Muscle layer of duodenum (tissue), 2 donors: Measurements from ENCODE around the gene TOMM40.
"Not testable (repeated sequence)": the region's sequence is repeated elsewhere in the genome, so short reads cannot be mapped to it uniquely, and the experiment has no call there.

Source experiments
- H3K27ac ChIP-seq: one replicate; pipeline ENCODE4 v1.7.0; 2013; ENCODE audit warnings: mild to moderate bottlenecking, low read length
- H3K27me3 ChIP-seq: one replicate; pipeline ENCODE4 v1.7.0; 2013; ENCODE audit warnings: low read depth, mild to moderate bottlenecking, control low read depth, low read length
- H3K36me3 ChIP-seq, 2 donors: one replicate each; pipeline ENCODE4 v1.7.0; 2013; ENCODE audit warnings: low read length in 2 of 2, control low read depth in 1 of 2, mild to moderate bottlenecking in 1 of 2; ENCODE audit not compliant: insufficient read depth in 2 of 2, control insufficient read depth in 1 of 2
- H3K4me1 ChIP-seq, 2 donors: one replicate each; pipeline ENCODE4 v1.7.0; 2013; ENCODE audit warnings: low read length in 2 of 2, mild to moderate bottlenecking in 2 of 2, control low read depth in 1 of 2, moderate library complexity in 1 of 2; ENCODE audit not compliant: insufficient read depth in 2 of 2, control insufficient read depth in 1 of 2
- H3K4me3 ChIP-seq, 2 donors: one replicate each; pipeline ENCODE4 v1.7.0; 2013; ENCODE audit warnings: low read length in 2 of 2, low read depth in 1 of 2, mild to moderate bottlenecking in 1 of 2
- H3K9me3 ChIP-seq, 2 donors: one replicate each; pipeline ENCODE4 v1.7.0; 2013; ENCODE audit warnings: low read length in 2 of 2, control low read depth in 1 of 2, mild to moderate bottlenecking in 1 of 2; ENCODE audit not compliant: control insufficient read depth in 1 of 2
- donor health status: healthy.

TOMM40 gene

DNA sequence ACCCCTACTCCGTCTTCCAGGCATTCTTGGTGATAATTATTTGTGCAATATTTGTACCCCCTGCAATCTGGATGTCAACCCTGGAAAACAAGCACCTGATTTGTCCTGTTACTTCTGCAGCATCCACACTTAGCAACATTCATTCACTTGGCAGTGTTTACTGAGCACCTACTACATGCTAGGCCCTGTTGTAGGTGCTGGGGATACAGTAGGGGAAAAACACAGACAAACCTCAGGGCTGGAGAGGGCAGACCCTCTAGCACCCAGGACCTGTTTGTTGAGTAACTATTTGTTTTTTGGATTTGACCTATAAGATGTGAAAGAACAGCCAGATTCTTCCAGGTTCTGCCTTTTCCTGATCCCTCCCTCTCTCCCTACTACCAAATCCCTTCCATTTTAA lies 35.4 kb upstream of the TOMM40 start:
- H3K27ac ChIP-seq, result no peak overlapping the region

GRCh38 chr19:44856421-44857083 lies 34.5 kb upstream of the TOMM40 start:
- Histone ChIP-seq H3K9me3 (no peaks in the 10 kb centered on the region), H3K4me3 (no peak overlapping the region), H3K27ac (no peak overlapping the region), H3K36me3 (peaks cover 0 to 10% of the 10 kb centered on the region in 2 donors), H3K4me1 (no peaks in the 10 kb centered on the region), H3K27me3 (no peaks in the 10 kb centered on the region)

More for the DNA sequence above, 35.4 kb upstream of the TOMM40 start:
- H3K4me3 ChIP-seq, result no peak overlapping the region
- no peaks in the 10 kb centered on the region for H3K9me3 ChIP-seq
- no peaks in the 10 kb centered on the region for H3K4me1 ChIP-seq
- H3K36me3 ChIP-seq, result peaks cover 0 to 10% of the 10 kb centered on the region in 2 donors
- H3K27me3 ChIP-seq, result no peaks in the 10 kb centered on the region

DNA sequence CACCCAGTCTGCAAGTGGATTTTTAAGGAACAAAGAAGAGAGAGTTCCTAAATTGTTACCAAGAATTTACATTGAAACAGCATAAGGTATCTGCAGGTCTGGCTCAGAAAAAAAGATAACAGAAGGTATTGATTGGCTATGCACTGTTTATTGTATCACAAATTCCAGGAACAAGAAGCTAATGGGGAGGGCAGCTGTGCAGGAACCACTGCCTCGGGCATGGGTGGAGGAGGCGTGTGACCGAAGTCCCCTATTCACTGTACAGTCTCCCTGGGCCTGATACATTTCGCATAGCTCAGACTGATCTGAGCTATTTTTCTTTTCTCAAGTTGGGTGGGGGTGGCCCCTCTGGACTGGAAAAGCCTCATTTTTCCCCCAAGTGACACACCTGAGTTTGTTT lies 33.2 kb upstream of the TOMM40 start:
- H3K36me3 ChIP-seq, result peaks cover 0 to 10% of the 10 kb centered on the region in 2 donors
- H3K9me3 ChIP-seq, result no peaks in the 10 kb centered on the region
- no peaks in the 10 kb centered on the region for H3K27me3 ChIP-seq
- no peak overlapping the region for H3K27ac ChIP-seq
- no peaks in the 10 kb centered on the region for H3K4me1 ChIP-seq
- no peak overlapping the region for H3K4me3 ChIP-seq

- not testable (repeated sequence) for H3K4me3 ChIP-seq, H3K27ac ChIP-seq, H3K27me3 ChIP-seq, H3K9me3 ChIP-seq, H3K4me1 ChIP-seq
- H3K36me3 ChIP-seq, result peaks cover 10 to 18% of the 10 kb centered on the region in 2 donors
Observed at GRCh38 chr19:44861576-44861975, 29.5 kb upstream of the TOMM40 start.

GRCh38 chr19:44863990-44864389 lies 27.1 kb upstream of the TOMM40 start:
- H3K4me1 ChIP-seq, result no peaks in the 10 kb centered on the region
- H3K27me3 ChIP-seq, result no peaks in the 10 kb centered on the region
- H3K9me3 ChIP-seq, result no peaks in the 10 kb centered on the region
- no peak overlapping the region for H3K4me3 ChIP-seq
- H3K36me3 ChIP-seq, result peaks cover 10 to 20% of the 10 kb centered on the region in 2 donors
- H3K27ac ChIP-seq, result no peak overlapping the region

GRCh38 chr19:44865196-44865767 lies 25.8 kb upstream of the TOMM40 start:
- Histone ChIP-seq H3K4me3 (no peak overlapping the region), H3K27ac (no peak overlapping the region)

DNA sequence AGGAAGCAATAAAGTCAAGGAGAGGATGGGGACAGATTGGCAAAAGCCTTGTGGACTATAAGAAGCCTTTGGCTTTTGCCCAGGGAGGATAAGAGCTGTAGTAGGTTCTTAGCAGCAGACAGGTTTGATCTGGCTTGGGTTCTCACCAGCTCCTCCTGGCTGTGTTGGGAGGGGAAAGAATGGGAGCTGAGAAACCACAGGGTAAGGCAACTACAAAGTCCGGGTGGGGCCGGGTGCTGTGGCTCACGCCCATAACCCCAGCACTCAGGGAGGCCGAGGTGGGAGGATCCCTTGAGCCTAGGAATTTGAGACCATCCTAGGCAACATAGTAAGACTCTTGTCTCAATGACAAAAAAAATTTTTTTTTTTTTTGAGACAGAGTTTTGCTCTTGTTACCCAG lies 24.4 kb upstream of the TOMM40 start:
- H3K4me1 ChIP-seq, result peaks cover 0 to 6% of the 10 kb centered on the region in 2 donors
- H3K9me3 ChIP-seq, result no peaks in the 10 kb centered on the region
- H3K36me3 ChIP-seq, result peaks cover 10 to 21% of the 10 kb centered on the region in 2 donors
- H3K4me3 ChIP-seq, result no peak overlapping the region
- no peak overlapping the region for H3K27ac ChIP-seq
- H3K27me3 ChIP-seq, result no peaks in the 10 kb centered on the region

More at GRCh38 chr19:44865196-44865767, 25.8 kb upstream of the TOMM40 start:
- H3K36me3 ChIP-seq, result peaks cover 10 to 21% of the 10 kb centered on the region in 2 donors
- no peaks in the 10 kb centered on the region for H3K9me3 ChIP-seq
- peaks cover 0 to 6% of the 10 kb centered on the region in 2 donors for H3K4me1 ChIP-seq
- no peaks in the 10 kb centered on the region for H3K27me3 ChIP-seq

DNA sequence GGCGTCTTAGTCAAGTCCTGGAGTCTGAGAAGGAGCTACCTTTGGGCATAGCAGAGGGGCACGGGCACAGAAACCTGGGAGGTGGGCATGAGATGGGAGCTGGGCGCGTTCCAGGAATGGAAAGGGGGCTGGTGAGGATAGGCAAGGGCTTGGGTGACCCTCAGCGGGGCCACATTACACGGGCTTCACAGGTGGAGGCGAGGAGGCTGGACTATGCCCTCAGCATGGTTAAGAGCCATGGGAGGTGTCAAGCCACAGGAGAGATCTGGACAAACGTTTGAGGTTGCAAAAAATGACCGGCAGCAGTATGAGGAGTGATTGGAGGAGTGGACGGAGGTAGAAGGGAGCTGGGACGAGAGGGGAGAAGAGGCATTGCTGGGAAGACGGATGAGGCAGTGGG lies 23.5 kb upstream of the TOMM40 start:
- no peak overlapping the region for H3K4me3 ChIP-seq
- H3K27me3 ChIP-seq, result no peaks in the 10 kb centered on the region
- peaks cover 17 to 28% of the 10 kb centered on the region in 2 donors for H3K36me3 ChIP-seq
- H3K4me1 ChIP-seq, result peaks cover 0 to 6% of the 10 kb centered on the region in 2 donors
- H3K9me3 ChIP-seq, result no peaks in the 10 kb centered on the region
- H3K27ac ChIP-seq, result no peak overlapping the region

DNA sequence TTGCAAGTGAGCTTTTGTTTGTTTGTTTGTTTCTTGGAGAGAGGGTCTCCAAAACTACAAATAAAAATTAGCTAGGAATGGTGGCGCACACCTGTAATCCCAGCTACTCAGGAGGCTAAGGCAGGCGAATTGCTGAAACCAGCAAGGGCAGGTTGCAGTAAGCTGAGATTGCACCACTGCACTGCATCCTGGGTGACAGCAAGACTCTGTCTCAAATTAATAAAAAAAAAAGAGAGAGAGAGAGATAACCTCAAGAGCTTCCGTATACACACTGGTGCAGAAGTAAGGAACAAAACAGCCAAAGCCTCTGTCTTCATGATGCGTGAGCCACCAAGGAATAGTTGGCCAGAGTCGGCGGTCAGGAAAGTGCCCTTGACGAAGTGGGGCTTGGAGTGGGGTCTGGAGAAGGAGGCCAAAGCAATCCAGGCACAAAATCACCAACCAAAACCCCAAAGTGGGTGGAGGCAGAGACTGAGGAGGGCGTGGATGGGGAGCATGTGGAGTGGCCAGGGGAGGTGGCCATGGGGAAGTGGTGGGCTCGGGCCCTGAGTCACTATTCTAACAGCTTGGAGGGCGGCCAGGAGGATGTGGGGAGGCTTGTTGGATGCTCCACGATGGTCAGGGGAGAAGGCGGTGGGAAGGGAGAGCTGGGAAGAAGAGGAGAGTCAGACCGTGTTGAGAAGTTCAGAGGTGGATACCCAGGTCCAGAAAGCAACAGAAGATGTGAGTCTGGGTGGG lies 21.2 kb upstream of the TOMM40 start:
- Histone ChIP-seq H3K4me3 (peak overlapping the region in 1 of 2 donors; percentile 7), H3K9me3 (no peaks in the 10 kb centered on the region), H3K36me3 (peaks cover 34 to 47% of the 10 kb centered on the region in 2 donors), H3K27ac (no peak overlapping the region), H3K4me1 (peaks cover 0 to 6% of the 10 kb centered on the region in 2 donors), H3K27me3 (no peaks in the 10 kb centered on the region)

DNA sequence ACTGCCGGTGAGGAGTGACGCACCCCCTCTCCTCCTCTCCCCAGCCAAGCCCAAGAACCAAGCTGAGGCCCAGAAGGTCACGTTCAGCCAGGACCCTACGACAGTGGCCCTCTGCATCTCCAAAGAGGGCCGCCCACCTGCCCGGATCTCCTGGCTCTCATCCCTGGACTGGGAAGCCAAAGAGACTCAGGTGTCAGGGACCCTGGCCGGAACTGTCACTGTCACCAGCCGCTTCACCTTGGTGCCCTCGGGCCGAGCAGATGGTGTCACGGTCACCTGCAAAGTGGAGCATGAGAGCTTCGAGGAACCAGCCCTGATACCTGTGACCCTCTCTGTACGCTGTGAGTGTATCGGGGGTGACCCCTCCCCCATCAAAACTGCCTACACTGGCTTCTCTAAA lies 19.2 kb upstream of the TOMM40 start:
- Histone ChIP-seq H3K4me1 (peaks cover 0 to 6% of the 10 kb centered on the region in 2 donors), H3K9me3 (no peaks in the 10 kb centered on the region), H3K36me3 (peaks cover 40 to 51% of the 10 kb centered on the region in 2 donors), H3K27ac (no peak overlapping the region), H3K4me3 (no peak overlapping the region), H3K27me3 (no peaks in the 10 kb centered on the region)

DNA sequence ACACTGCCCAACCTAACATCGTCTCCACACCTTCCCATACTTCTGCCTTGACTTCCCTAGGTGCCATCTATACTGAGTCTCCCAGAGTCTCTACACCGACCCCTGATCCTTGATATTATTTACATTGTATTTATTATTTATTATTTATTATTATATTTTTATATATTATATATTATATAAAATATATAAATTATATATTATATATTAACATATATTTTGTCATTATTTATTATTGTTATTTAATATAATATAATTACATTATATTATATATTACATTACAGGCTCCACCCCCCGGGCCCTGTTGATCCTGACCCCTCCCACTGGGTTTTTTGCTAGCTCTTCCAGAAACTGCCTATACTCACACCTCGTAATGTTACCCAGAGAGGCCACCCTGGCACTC lies 18.4 kb upstream of the TOMM40 start:
- Histone ChIP-seq H3K9me3 (no peaks in the 10 kb centered on the region), H3K27me3 (no peaks in the 10 kb centered on the region), H3K27ac (no peak overlapping the region), H3K4me1 (peaks cover 0 to 6% of the 10 kb centered on the region in 2 donors), H3K4me3 (no peak overlapping the region), H3K36me3 (peaks cover 47 to 60% of the 10 kb centered on the region in 2 donors)
